Keratinocyte (primary cell): ENCODE data around the gene RALGPS1.

Experiments
- EZH2 ChIP-seq: IDR thresholded peaks from one replicate; pipeline ENCODE4 v1.6.1; 2012; ENCODE audit warnings: inconsistent platforms, mild to moderate bottlenecking, low read length, moderate library complexity
- TF ChIP-seq, protein P1 (sequence below), 3 experiments: IDR thresholded peaks in 1 of 3; conservative IDR thresholded peaks in 1 of 3; optimal IDR thresholded peaks in 1 of 3; 2 replicates in 2 of 3; 3 replicates in 1 of 3; pipeline versions ENCODE3 to v1.5.1; 2011; ENCODE audit warnings: low read length in 3 of 3, mild to moderate bottlenecking in 3 of 3, moderate library complexity in 2 of 3, control low read depth in 1 of 3, inconsistent platforms in 1 of 3; ENCODE audit not compliant: insufficient read depth in 2 of 3; ENCODE audit errors: extremely low read depth in 1 of 3

DNA sequence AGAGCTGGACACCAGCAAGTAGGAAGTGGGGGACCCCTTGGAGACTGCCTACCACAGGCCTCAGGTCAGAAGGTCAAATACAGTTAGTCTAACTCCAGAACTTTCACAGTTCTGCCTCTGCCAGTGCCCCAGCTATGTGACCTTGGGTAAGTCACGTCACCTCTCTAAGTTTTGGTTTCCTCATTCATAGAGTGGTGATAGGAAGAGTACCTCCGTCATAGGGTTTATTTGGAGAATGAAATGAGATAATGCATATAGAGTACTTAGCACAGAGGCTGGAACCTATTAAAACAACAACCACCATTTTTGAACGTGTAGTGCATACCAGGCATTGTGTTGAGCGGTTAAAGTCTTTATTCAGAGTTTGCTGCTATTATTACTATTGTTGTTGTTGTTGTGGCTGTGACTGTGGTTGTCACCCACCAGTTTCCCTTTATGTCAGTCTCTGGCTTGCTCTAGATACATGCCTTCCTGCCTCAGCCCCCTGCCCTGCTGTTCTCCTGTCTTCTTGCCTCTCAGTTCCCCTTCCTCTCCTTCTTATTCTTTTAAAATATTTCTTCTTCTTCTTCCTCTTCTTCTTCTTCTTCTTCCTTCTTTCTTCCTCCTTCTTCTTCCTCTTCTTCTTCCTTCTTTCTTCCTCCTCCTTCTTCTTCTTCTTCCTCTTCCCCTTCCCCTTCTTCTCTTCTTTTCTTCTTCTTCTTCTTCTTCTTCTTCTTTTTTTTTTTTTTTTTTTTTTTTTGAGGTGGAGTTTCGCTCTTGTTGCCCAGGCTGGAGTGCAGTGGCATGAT is 67.8 kb downstream of the RALGPS1 start:
- TF ChIP-seq, protein P1, sequence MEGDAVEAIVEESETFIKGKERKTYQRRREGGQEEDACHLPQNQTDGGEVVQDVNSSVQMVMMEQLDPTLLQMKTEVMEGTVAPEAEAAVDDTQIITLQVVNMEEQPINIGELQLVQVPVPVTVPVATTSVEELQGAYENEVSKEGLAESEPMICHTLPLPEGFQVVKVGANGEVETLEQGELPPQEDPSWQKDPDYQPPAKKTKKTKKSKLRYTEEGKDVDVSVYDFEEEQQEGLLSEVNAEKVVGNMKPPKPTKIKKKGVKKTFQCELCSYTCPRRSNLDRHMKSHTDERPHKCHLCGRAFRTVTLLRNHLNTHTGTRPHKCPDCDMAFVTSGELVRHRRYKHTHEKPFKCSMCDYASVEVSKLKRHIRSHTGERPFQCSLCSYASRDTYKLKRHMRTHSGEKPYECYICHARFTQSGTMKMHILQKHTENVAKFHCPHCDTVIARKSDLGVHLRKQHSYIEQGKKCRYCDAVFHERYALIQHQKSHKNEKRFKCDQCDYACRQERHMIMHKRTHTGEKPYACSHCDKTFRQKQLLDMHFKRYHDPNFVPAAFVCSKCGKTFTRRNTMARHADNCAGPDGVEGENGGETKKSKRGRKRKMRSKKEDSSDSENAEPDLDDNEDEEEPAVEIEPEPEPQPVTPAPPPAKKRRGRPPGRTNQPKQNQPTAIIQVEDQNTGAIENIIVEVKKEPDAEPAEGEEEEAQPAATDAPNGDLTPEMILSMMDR (optimal IDR thresholded peaks at IDR 0.05 in 1 of 3, IDR thresholded peaks at IDR 0.05 in 1 of 3, conservative IDR thresholded peaks at IDR 0.05 in 1 of 3; ENCODE audit: extremely low read depth in 1 of 3, insufficient read depth in 2 of 3, low read length in 3 of 3), result no peak
- no peak for TF ChIP-seq EZH2
